GM18498 (cell line): Measurements from ENCODE around the gene RALGPS2.

Source experiments
- ATAC-seq: cut with Tn5 transposase; IDR thresholded peaks from one replicate; pipeline ENCODE4 v1.9.1; 2021; ENCODE audit warnings: mild to moderate bottlenecking, moderate library complexity; ENCODE audit not compliant: unreplicated experiment

RALGPS2 gene

DNA sequence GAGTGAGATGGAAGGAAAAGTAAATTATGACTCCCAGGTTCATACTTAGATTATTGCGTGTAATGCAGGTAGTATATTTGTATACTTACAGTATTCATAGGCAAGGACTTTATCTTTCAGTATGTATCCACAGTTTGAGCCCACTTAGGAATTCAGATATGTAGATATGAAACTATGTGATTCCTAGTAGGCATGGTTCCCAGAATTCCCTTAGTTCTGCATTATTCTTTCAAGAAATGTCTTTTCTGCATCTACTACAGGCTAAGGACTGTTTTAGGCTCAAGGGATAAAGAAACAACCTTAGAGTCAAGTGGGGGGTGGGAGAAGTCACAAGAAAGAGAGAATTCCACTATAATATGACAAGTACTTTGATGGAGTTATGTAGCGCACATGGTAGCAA is 132.1 kb downstream of the RALGPS2 start:
- ATAC-seq, result no peak

DNA sequence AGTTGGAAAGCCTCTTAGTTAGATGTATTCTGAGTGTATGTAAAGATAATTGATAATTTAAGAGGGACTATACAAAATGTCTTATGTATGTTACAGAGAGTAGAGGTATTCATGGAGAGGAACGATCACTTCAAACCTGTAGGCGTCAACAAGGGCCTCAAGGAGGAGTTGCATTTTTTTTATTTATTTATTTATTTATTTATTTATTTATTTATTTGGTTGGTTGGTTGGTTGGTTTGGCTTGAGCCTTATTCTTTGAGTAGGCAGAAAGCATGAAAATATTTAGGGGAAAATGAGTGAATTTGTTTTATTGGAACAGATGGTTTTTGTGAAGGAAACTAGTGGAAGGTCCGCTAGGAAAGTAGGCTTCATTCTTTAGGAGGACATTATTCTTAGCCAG is 137.4 kb downstream of the RALGPS2 start:
- no peak for ATAC-seq

DNA sequence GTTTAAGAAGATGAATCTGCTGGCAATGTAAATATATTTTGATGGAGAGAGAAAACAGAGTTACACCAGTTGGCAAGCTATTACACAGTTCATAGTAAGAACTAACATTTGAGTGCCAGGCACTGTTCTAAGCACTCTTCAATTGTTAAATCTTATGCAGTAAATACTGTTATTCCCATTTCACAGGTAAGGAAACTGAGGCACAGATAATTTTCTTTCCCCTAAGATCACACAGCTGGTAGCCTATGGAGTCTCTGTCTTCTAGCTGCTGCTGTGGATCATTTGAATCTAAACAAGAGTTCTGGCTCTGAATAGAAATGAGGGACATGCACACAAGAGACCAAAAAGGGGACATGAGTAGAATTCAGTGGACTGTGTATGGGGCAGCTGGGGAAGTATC is 137.8 kb downstream of the RALGPS2 start:
- no peak for ATAC-seq

DNA sequence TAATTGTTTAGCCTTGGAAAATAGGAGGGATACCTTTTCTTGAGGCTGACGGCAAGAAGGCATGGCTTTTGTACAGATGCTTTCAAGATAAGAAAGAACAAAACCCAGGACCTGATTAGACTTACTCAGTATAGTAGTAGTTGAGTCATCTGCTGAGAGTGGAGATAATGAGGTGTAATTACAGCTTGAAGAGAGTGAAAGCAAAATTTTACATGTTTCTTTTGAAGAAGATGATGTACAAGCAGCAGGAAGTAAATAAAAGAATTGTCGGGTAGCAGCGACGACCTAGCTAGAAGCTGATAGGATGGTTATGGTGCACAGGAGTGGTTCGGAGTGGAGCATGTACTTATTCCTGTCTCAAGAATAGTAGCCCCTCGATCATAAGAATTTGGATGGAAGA is 139.3 kb downstream of the RALGPS2 start:
- ATAC-seq, result no peak

DNA sequence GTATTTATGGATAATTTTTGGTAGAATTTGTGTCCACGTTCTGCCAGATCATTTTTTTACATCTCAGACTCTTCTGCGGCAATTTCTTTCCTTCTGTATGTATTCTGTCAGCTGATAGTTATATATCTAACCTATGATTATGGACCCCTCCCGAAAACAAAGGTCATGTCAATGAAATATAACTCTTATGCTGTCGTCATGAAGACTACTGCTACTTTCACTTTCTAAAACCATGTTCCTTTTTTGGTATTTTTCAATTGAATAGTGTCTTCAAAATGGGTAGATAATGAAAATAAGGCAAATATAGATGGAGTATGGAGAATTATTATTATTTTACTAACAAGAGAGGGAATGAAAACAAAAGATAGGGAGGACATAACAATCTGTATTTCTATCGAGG is 142.6 kb downstream of the RALGPS2 start:
- no peak for ATAC-seq

DNA sequence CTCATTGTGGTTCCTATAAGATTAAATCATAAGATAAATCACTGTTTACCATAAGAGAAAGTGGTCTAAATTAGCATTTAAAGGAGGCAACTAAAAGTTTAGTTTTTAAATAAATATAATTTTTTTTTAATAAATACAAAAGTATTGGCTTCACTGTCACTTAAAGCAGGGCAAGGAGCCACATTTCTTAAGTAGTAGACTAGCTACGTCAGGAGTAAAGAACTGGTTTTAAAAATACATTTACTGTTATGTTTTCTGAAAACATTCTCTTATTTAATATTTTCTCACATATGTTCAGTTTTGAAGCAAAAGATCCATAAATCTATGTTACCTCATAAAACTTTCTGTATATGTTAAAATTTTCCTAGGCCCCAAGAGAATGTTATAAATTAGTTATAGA is 143.7 kb downstream of the RALGPS2 start:
- no peak for ATAC-seq

DNA sequence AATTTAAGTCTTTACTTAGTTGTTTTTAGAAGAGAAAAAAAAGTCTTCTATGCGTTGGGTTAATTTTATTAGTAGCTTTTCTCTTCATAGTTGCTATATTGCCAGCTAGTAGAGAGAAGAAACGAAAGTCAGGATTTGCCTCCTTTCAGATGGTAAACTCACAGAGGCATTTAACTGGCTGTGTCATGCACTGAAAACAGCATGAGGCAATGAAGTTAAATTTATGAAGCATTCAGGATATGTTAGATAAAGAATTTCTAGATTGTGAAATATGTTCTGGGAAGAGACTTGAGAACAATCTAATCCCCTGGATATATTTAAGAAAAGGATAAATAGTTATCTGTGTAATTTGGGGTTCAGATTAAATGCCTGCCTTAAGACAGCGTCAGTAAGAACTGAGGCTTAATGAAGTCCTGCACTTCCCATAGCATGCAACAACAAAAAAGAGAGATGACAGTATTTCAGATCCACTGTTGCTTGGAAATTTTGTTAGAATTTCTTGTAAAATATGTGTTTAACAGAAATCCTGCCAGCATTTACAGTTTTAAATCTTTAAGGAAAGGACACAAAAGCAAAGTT is 144.2 kb downstream of the RALGPS2 start:
- no peak for ATAC-seq

DNA sequence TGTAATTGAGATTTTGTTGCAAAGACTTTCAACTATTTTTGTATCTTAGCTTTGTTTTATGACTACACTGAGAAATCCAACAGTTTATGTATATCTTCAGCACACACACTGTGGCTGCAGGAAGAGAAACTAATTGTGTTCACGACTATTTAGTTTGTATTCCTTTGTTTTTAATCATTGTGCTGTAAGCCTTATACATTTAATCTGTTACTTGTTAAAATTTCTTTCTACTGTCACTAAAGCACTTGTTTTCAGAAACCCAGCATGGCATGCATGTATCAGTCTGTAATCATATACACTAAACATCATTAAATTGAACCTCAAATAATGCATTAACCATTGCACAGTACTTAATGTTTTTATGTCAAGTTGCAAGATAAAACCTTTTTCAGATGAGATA is 145.2 kb downstream of the RALGPS2 start:
- ATAC-seq, result no peak

DNA sequence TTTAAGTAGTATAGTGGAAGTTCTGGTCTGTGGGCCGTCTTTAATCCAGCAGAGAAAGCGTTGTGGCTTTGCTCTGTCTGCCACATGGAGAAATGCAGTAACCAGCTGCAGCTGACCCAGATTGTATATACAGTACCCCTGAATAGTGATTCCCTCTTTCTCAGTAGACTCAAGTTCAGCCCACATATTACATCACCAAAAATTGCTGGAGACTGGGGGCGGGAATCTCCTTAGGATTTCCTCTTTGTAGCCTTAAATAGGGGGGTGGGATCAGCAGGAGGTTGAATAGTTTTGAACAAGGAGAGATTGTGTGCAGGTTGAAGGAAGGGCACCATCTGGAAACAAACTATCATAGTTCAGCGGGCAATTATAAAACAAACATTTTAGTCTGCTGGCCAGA is 145.9 kb downstream of the RALGPS2 start, which contains the start of gene ANGPTL1:
Gene ANGPTL1 (minus strand): TSS at position 134 of the 400 bp plus-strand sequence. CDS start 5,301 bp downstream, outside the sequence.
- ATAC-seq, result no peak

DNA sequence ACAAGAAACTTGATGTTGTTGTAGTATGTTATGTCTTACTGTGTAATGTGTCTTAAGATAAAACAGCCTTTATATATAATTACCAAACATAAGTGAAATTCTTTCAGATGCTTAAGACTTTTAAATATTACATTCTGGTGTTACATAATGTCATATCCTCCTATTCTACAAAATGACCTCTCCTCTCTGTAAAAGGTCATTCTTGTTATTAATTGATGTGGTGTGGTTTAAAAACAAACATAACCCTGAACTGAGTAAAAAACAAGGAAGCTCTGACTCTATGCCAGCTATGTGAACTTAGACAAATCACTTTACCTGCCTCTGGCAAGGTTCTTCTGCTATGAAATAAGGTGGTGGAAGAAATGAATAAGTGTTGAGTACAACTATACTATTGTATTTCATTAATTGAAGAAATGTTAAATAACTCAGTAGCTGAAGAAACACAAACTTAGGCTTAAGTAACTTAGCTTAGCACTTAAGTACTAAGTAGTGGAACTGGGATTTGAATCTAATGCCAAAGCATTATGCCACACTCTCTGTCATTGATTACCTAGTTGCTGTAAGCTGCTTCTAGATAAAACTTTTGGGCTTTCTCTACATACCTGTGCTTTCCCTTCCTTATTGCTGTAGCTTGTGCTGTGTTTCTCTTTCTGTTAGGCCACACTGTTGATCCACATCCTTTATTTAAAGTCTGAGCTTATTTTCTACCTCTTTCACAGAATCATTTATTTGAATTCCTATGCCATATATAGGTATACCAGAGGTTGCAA is 146.7 kb downstream of the RALGPS2 start:
- ATAC-seq, result no peak

DNA sequence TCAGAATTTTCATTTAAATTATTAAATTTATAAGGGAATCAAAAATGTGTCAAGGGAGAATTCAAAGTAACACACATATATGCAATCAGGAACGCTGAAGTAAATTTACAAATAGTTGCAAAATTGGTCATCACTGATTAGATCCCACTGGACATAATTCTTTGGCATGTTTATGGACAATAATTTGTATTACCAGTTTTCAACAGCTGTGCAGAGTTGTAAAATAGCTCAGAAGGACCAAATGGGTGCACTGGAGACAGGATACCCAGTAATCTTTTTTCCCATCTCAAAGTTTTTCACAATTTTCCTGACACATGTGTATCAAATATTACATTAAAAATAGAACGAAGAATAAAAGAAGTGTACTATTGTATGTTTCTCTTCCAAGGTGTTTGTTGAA is 149.9 kb downstream of the RALGPS2 start:
- no peak for ATAC-seq

DNA sequence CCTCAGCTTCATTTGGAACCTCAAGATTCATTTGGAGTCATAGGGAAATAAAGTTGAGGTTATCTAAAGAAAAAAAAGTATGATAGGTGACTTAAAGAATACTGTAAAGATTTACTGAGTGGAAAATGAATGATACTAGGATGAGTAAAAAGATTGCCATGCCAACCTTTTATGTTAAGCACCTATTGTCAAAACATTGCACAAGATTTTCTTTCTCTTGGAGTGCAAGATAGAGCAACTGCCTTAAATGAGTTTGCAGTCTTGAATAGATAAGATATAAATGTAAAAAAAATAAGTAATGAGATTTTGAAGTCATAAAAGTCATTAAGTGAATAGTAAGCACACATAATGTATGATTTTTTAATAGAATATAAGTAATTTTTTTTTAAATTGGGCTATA is 150.9 kb downstream of the RALGPS2 start:
- ATAC-seq, result no peak

DNA sequence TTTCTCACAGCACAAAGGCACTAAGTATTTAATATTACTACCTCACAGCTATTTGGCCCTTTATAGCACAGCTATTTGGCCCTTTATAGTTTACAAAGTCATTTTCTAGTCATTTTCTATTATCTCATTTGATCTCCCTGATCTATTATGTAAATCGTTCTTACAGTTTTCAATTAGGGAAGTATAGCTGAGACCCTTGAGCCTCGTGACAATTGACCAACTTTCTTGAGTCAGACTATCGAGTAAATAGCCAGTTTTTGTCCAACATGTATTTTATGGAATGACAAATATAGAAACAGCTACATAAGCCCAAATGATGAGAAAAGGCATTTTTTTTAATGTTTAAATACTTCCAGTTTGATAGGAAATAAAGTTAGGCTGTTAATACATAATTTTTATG is 152.9 kb downstream of the RALGPS2 start:
- ATAC-seq, result no peak

DNA sequence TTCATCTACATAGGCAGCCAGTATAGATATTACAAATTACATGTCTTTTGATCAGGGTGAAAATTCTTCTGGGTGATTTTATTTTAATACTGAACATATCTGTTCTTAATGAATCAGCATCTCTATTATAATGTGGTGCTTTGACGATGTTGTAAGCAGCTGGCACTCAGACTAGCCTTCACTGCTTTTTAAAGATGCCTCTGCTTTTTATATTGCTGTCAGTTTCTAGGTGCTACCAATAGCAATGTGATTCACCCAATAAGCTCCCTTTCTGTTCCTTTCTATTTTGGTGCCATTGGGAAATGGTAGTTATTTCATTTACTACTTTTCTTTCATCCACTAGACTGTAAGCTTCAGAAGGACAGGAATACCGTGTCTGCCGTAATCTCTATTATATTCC is 156.9 kb downstream of the RALGPS2 start:
- ATAC-seq, result no peak

DNA sequence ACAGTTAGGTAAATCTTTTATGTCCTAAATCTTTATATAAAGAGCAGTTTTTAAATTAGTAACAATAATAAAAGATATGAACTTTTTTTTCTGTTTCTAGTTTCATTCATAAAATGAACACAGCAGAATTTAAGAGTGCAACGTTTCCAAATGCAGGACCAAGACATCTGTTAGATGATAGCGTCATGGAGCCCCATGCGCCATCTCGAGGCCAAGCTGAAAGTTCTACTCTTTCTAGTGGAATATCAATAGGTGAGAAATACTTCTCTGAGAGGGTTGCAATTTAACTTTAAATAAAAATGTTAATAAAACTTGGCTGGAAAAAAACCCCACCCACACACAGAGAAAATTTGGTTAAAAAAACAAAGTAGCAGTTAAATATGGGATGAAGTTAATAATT is 160.8 kb downstream of the RALGPS2 start:
- ATAC-seq, result no peak

DNA sequence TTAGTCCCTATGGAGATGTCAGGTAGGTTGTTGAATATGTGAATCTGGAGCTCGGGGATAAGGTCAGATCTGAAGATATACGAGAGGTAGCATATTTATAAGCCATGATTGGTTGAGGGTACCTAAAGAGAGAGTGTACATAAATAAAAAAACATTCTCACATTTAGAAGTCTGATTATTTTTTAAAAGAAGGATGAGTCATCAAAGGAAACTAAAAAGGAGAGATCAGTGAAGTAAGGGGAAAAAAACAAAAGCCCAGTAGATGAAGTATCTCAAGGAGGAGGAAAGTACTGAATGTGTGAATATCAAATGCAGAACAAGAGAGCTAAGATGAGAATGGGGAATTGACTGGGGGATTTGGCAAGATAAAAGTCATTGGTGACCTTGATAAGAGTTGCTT is 161.5 kb downstream of the RALGPS2 start:
- no peak for ATAC-seq

DNA sequence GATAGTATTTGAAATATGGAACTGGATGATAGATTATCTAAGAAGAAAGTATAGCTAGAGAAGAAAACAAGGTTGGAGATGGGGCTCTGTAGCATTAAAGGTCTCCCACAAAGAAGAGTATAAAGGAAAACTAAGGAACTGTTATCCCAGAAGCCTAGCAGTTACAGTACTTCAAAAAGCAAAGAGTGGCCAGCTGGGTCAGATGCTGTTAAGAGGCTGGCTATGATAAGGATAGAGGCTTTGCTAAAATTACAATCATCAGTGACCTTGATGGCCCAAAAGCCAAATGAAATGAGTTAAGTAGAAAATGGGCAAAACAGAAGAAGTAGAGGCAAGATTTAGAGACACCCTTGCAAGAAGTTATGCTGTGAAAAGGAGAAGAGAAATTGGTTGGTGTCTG is 170.9 kb downstream of the RALGPS2 start:
- no peak for ATAC-seq

DNA sequence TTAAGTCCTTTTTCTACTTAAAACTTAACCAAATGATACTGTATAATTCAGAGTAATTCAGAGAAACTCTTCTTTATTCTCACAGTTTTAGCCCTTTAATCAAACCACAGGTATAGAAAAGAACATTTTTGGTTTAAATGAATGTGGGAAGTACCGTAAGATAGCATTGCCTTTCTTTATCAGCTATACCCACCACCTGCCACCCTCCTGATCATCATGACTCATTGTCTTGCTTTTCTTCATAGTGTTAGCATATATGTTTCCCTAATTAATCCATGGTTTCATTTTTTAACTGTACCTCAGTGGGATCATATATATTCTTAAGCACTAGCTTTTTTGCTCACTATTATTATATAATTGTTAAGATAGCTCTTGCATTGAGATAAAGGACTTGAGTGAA is 173.4 kb downstream of the RALGPS2 start:
- no peak for ATAC-seq

DNA sequence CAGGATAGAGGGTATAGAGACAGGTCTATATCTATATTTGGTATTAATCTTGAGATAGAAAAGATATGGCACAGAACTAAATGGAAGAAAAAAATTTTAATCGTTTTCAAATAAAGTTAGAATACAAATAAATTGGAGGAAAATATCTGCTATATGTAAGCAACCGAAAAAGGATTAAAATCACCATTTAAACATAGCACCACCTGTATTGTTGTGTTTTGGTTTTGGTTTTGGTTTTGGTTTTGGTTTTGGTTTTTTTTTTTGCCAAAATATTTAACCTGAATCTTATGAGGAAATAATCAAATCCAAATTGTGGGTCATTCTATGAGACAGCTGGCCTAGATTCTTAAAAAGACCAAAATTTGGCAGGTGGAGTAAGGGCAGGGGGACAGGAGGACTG is 174.4 kb downstream of the RALGPS2 start:
- ATAC-seq, result no peak

DNA sequence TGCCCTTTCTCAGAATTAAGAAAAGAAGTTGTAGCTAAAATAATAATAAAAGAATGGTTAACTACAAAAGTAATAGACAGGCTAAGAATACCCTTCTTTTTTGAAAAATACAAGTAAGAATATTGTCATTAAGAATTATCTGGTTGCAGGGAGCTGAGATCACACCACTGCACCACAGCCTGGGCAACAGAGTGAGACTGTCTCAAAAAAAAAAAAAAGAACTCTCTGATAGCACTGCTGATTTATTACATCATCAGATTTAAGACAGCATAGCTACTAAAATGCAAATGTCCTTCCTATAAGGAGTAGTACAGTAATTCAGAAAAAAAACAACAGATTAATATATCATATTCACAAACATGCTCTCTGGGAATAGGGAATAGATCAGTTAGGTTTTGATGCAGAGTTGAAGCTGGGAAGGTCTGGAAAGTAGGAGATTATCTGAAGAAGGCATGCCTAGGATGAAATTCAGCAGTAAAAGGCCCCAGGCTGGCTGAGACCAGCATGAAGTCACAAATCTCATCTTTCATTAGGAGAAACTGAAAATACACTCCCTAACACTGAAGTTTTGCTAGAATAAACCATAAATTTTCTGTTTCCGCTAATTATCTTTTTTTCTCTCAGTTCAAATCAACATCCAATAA is 176.6 kb downstream of the RALGPS2 start:
- ATAC-seq, result no peak

DNA sequence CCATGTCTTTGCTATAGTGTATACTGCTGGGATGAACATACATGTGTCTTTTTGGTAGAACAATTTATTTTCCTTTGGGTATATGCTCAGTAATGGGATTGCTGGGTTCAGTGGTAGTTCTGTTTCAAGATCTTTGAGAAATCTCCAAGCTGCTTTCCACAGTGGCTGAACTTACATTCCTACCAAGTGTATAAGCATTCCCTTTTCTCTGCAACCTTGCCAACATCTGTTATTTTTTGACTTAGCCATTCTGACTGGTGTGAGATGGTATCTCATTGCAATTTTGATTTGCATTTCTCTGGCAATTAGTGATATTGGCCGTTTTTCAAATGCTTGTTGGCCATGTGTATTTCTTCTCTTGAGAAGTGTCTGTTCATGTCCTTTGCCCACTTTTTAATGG is 183.3 kb downstream of the RALGPS2 start:
- ATAC-seq, result no peak

DNA sequence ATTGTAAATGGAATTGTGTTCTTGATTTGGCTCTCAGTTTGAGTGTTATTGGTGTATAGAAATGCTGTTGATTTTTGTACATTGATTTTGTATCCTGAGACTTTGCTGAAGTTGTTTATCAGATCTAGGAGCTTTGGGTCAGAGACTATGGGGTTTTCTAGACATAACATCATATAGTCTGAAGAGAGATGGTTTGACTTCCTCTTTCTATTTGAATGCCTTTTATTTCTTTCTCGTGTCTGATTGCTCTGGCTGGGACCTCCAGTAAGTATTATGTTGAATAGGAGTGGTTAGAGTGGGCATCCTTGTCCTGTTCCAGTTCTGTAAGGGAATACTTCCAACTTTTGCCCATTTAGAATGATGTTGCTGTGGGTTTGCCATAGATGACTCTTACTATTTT is 185.0 kb downstream of the RALGPS2 start:
- no peak for ATAC-seq
